Daoy (cell line): ENCODE results near the gene EBI3. TPM values are rescaled to one million over a fixed set of nuclear protein-coding genes. Genes with fewer than 3 reads are reported as not detected.
A peak's percentile ranks its signal among the peaks of the same experiment; 100 is the strongest.
"Not testable (repeated sequence)": the region's sequence is repeated elsewhere in the genome, so short reads cannot be mapped to it uniquely, and the experiment has no call there.

Source experiments
- DNase-seq: peaks from one replicate; pipeline ENCODE4 v3.0.0-alpha.2; 2015; ENCODE audit warnings: low read depth
- total RNA-seq: library from RNA; depleted of rRNA; stranded (reverse); fragments of >200 nt; shearing (Covaris generic); gene quantifications from 2 replicates; pipeline ENCODE4 v1.2.3, GENCODE V29; 2014

Gene EBI3
- total RNA-seq, 1 experiment from 2014 or later: 7.0 TPM

DNA sequence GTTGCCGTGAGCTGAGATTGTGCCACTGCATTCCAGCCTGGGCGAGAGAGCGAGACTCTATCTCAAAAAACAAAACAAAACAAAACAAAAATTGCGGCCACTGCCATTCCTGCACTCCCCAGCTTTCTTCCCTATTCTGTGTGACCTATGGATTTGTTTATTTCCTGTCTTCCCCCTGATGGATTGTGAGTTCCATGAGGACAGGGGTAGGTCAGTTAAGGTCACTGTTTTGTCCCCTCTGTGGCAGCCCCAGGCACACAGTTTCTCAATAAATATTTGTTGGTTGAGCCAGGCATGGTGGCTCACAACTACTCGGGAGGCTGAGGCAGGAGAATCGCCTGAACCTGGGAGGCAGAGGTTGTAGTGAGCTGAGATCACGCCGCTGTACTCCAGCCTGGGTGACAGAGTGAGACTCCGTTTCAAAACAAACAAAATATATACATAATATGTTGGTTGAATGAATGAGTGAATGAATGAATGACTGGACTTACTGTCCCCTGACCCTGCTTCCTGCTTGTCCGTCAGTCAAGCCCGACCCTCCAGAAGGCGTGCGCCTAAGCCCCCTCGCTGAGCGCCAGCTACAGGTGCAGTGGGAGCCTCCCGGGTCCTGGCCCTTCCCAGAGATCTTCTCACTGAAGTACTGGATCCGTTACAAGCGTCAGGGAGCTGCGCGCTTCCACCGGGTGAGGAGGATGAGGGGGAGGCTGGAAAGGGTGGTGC, 5.0 kb downstream of the EBI3 start:
- DNase-seq: no peak

DNA sequence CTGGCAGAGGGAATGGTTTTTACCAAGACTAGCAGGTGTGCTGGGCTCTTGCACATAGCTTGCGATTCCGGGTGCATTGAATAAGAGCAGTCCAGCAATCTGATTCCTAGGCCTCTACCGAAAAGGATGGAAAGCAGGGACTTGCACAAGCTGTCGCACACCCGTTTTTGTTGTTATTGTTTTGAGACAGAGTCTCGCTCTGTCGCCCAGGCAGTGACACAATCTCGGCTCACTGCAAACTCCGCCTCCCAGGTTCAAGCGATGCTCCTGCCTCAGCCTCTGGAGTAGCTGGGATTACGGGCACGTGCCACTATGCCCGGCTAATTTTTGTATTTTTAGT, 5.5 kb downstream of the EBI3 start:
- DNase-seq: no peak

DNA sequence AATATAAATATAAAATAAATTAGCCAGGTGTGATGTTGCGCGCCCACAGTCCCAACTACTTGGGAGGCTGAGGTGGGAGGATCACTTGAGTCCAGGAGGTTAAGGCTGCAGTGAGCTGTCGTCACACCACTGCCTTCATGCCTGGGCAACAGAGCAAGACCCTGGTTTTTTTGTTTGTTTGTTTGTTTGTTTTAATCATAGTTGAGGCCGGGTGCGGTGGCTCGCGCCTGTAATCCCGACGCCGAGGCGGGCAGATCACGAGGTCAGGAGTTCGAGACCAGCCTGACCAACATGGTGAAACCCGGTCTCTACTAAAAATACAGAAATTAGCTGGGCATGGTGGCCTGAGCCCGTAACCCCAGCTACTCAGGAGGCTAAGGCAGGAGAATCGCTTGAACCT, 8.2 kb downstream of the EBI3 start:
- DNase-seq: not testable (repeated sequence)

DNA sequence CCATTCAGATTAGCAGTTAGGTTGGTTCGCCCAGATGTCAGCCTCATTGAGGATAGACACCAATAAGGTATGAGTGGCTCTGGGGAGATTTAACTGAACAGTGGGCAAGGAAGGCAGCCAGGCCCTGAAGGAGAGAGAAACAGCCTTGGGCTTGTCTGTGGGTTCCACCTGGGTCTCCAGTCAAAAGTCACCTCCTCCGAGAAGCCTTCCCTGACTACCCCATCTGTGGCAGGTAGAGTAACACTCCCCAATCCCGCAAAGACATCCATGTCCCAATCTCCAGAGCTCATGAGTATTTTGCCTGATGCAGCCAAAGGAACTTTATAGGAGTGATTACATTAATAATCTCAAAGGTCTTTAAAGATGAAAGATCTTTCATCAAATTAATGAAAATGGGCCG, 9.5 kb downstream of the EBI3 start:
- DNase-seq: no peak

DNA sequence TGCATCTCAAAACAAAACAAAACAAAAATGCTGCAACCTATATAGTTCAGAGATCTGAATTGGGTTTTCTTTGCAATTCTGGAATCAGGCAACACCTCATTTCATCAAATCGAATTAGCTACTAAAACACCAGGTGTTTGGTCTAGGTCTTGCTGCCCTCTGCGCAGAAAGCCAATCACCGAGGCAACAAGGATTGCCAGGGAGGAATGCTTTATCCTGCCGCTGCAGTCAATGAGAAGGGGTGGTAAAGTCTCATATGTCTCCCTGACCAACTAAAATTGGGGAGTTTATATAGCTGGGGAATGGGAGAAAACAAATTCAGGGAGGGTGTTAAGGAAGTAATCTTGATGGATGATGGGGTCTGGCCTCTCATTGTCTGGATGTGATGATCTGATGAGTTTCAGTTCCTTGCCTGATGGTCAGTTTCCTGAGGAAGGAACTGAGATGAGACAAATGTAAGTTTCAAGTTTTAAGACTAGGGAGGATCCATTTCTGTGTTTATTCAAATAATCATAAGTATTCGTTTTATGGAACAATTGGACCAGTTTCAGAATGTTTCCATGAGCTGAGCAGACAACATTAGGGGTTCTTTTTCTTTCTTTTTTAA, 12.6 kb downstream of the EBI3 start:
- no peak for DNase-seq

DNA sequence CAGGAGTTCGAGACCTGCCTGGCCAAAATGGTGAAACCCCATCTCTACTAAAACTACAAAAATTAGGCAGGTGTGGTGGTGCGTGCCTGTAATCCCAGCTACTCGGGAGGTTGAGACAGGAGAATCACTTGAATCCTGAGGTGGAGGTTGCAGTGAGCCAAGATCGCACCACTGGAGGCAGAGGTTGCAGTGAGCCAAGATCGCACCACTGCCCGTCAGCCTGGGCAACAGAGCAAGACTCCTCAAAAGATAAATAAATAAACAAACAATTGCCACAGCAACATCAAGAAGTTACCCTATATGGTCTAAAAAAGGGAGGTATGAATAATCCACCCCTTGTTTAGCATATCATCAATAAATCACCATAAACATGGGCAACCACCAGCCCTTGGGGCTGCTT, 16.6 kb downstream of the EBI3 start:
- not testable (repeated sequence) for DNase-seq

DNA sequence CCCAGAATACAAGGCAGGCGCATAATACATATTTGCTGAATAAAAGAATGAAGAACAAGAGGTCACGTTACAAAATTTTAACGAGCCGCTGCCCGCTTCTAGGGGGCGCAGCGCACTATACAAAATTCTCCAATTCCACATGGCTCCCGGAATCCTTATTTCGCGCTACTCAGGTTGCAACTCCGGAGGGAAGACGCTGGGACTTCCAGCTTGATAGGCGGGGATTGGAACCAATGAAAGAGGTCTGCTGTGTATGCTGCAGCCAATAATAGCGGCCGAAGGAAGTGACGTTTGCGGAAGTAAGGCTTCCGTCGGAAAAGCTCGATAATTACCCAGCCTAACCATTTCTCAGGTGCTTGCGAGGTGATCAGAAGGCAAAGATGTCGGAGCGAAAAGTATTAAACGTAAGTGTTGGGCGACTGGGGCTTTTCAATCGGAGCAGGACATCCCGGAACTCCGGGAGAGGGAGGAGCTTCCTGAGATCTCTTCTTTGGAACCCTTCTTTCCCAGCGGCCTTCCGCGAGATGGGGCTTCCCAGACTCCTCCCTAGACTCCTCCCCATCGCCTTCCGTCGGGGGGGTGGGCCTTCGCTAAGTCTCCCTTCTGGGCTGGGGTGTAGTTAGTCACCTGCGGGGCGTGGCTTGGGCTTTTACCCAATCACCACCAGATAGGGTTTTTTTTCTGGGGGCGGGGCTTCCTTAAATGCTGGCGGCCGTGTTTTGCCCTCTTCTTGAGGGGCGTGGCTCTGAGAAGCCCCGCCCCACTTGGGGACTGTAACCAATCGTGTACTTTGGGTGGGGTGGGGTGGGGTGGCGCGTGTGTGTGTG, 17.7 kb downstream of the EBI3 start, which contains the start of gene YJU2:
Gene YJU2 (plus strand): TSS at position 314 of the 827 bp plus-strand sequence. CDS start 67 bp downstream, at position 381.
- DNase-seq: peak; percentile 99

DNA sequence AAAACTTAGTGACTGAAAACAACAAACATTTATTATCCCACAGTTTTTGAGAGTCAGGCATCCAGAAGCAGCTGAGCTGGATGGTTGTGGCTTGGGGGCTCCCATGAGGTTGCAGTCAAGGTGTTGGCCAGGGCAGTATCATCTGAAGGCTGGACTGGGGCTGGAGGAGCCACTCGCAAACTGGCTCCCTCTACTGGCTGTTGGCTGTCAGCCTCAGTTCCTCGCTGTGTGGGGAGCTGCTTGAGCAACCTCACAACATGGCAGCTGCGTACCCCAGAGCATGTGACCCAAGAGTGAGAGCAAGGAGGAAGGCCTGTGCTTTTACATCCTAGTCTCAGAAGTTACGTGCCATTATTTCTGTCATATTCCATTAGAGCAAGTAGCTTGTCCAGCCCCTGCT, 27.2 kb downstream of the EBI3 start:
- no peak for DNase-seq

DNA sequence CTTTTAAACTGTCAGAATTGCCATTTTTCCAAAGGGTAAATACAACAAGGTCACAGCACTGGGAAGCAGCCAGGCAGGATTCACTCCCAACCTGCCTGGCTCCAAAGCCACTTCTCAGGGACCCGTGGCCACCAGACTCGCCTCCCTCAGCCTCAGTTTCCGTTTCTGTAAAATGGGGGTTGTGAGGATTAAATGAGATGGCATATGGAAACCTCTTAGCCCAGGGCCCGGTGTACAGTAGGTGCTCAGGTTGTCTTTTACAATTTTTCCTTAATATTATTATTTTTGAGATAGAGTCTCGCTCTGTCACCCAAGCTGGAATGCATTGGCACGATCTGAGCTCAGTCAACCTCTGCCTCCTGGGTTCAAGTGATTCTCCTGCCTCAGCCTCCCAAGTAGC, 27.7 kb downstream of the EBI3 start:
- no peak for DNase-seq

DNA sequence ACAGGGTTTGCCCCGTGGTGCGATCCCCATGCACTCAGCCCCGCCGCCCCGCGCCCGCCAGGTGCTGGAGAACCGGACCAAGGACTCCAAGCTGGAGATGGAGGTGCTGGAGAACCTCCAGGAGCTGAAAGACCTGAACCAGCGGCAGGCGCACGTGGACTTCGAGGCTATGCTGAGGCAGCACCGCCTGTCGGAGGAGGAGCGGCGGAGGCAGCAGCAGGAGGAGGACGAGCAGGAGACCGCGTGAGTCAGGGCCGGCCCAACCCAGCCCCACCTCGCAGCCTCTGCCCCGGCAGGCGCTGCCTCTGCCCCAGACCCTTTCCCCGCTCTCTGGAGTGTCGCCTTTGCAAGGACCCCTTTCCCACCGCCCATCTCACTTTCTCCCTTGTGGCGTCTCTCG, 28.9 kb downstream of the EBI3 start:
- no peak for DNase-seq

DNA sequence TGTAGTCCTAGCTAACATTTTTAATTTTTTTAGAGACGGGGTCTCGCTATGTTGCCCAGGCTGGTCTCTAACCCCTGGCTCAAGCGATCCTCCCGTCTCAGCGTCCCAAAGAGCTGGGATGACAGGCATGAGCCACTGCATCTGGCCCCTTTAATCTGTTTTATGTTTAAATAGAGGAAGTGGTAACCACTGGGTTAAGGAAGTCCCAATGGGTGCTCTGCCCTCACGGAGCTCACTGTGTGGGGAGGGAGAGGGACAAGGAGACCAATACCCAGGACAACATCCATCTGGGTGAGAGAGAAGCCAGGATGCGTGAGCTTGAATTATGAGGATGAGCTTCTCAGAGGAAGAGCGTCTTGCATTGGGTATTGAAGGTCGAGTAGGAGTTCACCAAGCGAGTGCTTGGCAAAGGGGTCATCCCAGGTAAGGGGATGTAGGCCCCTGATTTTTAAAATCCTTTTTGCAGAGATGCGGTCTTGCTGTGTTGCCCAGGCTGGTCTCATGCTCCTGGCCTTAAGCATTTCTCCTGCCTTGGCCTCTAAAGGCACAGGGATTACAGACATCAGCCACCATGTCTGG, 31.4 kb downstream of the EBI3 start:
- no peak for DNase-seq

DNA sequence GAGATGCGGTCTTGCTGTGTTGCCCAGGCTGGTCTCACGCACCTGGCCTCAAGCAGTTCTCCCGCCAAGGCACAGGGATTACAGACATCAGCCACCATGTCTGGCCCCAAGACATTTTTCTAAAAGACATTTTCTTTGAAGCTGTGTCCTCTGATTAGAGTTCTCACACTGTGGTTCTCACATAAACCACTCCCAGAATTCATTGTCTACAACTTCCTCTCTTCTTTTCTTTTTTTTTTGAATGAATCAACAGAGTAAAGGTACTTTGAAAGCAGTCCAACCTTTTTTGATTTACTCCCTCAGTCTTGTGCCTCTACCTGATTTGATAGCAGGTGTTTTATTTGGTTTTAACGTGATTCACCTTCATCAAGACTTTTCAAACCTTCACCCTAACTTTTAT, 35.5 kb downstream of the EBI3 start:
- no peak for DNase-seq

DNA sequence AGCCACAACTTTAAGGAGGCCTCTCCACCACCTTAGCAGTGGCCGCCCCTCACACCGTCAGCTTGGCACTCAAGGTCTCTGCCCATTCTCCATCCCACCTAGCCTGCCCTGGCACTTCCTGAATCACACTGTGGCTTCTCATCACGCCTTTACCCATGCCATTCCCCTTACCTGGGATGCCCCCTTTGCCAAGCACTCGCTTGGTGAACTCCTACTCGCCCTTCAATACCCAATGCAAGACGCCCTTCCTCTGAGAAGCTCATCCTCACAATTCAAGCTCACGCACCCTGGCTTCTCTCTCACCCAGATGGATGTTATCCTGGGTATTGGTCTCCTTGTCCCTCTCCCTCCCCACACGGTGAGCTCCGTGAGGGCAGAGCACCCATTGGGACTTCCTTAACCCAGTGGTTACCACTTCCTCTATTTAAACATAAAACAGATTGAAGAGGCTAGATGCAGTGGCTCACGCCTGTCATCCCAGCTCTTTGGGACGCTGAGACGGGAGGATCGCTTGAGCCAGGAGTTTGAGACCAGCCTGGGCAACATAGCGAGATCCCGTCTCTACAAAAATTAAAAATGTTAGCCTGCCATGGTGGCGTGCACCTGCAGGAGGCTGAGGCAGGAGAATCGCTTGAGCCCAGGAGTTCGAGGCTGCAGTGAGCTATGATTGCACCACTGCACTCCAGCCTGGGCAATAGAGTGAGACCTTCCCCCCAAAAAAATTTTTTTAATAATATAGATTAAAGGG, 37.1 kb downstream of the EBI3 start:
- DNase-seq: no peak

DNA sequence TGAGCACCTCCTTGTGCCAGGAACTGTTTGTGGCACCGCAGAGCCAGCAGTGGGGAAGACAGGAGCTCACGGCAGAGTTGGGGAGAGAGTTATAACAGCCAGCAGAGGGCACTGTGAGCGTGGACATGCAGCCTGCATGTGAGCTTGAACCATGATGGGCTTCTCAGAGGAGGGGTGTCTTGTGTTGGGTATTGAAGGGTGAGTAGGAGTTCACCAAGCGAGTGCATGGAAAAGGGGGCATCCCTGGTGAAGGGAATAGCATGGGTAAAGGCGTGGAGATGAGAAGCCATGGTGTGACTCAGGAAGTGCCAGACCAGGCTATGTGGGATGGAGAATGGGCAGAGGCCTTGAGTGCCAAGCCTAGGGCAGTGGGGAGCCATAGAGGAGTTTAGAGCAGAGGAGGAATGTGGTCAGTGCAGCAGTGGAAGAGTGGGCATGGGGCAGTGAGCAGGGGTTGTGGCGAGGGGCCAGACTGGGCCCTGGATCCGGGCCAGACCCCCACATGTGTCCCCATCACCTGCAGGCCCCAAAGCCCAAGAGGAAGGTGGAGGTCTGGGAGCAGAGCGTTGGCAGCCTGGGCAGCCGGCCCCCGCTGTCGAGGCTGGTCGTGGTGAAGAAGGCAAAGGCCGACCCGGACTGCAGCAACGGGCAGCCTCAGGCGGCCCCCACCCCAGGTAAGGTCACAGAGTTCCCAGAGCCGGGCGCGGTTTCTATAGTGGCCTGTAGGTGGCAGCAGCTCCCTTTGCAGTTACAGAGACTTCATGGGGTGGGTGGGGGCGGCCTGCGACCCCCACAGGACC, 38.0 kb downstream of the EBI3 start:
- DNase-seq: peak; percentile 82

DNA sequence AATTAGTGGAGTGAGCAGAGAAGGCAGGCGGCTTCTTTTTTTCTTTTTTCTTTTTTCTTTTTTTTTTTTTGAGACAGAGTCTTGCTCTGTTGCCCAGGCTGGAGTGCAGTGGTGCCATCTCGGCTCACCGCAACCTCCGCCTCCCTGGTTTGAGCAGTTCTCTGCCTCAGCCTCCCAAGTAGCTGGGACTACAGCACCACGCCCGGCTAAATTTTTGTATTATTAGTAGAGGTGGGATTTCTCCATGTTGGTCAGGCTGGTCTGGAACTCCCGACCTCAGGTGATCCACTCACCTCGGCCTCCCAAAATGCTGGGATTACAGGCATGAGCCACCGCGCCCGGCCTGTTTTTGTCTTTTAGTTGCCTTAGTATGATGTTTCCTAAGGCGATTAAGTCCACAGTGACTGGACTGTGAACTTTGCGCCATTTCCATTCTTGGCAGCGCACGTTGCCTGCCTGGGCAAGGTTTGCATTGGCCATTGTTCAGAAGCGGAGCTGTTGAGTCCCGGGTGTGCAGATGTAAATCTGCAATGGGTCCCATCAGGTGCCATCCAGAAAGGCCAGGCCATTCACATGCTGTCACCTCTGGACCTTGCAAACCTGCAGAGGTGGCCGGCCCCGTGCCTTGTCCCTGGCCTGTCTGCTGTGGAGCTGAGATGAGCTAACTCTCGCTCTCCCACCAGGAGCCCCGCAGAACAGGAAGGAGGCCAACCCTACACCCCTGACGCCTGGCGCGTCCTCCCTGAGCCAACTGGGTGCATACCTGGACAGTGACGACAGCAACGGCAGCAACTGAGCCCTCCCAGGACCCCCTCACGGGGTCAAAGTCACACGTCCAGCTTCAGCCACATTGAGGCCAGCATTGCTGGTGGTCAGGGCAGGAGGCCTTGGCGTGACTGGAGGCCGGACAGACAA, 38.8 kb downstream of the EBI3 start:
- no peak for DNase-seq

DNA sequence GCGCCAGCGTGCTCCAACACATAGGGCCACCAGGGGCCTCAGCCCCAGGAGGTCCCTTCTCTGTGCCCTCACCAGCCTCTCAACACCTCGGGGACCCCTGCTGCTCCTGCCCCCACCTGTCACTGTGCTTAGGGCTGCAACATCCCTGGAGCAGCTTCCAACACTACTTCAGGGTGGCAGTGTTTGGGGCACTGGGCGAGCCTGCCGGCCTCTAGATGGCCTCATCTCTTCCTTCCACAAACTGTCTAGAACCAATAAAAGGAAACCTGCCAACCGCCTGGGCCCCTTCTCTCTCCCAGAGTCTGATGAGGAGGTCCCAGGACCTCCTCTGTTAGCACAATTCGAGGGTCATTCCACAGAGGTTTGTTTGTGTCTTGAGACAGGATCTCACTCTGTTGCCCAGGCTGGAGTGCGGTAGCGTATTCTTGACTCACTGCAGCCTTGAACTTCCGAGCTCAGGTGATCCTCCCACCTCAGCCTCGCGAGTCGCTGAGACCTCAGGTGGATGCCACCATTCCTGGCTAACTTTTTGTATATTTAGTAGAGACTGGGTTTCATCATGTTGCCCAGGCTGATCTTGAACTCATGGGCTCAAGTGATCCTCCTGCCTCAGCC, 39.6 kb downstream of the EBI3 start:
- no peak for DNase-seq

DNA sequence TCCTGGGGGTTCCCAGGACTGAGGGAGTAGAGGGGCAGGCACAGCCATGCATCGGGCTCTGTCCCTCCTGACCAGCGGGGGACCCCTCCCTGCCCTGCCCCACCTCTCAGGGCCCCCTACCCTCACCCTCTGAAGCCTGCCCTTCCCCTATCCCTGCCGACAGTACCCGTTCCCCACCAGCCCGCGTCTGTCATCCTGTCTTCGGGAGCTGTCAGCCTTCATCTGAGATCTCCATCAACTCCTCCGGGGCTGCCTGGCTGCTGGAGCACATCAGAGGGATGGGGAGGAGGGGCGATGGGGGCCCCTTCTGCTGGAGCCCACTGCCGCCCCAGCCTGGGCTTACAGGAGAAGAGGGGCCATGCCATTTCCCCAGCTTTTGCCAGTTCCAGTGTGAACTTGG, 43.6 kb downstream of the EBI3 start:
- DNase-seq: no peak

DNA sequence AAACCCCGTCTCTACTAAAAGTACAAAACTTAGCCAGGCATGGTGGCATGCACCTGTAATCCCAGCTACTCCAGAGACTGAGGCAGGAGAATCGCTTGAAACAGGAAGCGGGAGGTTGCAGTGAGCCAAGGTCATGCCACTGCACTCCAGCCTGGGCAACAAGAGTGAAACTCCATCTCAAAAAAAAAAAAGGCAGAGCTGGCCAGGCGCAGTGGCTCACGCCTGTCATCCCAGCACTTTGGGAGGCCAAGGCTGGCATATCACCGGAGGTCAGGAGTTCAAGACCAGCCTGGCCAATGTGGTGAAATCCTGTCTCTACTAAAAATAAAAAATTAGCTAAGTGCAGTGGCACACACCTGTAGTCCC, 45.0 kb downstream of the EBI3 start:
- not testable (repeated sequence) for DNase-seq

DNA sequence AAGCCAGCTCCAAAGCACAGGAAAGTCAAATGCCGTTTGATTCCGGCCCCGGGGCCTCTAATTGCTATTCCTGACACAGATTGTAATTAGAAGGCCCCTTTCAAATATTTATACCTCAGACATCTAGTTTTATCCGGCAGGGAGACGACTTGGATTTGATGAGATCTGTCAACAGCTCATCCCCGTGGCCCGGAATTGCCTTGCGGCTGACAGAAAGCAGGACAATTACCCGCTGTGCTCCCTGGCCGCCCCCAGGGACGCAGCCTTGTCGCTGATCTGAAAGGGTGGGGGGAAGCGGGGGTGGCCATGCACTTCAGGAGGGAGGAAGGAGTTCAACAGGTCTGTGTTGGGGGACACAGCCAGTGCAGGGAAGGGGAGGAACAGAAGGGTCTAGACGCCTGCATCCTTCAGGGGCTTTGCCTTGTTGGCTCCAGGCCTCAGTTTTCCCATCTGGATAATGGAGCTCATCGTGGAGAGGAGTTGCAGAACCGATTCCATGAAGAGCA, 47.9 kb downstream of the EBI3 start:
- no peak for DNase-seq
